Keratinocyte (primary cell): Measurements from ENCODE around the gene NPAS3. TPM values are rescaled to one million over a fixed set of nuclear protein-coding genes. Genes with fewer than 3 reads are reported as not detected.

ENCODE experiments used
- DNase-seq: peaks from one replicate; pipeline ENCODE4 v3.0.0-alpha.2; 2011; ENCODE audit warnings: low read depth, missing footprints, low spot score
- FAIRE-seq: peaks from 2 replicates; lab custom pipeline; 2011; peaks lifted over from hg19 to GRCh38; lab: Jason Lieb, UNC
- H2AFZ ChIP-seq: 2 replicates; pipeline ENCODE4 v1.6.0; 2012; ENCODE audit warnings: low read length, control low read depth, inconsistent platforms; ENCODE audit not compliant: control insufficient read depth
- H3K27ac ChIP-seq: 2 replicates; pipeline ENCODE4 v1.5.1; 2011; ENCODE audit warnings: low read length; ENCODE audit not compliant: control insufficient read depth, insufficient read depth
- H3K27me3 ChIP-seq: 3 replicates; pipeline ENCODE4 v1.6.0; 2011; ENCODE audit warnings: low read length; ENCODE audit not compliant: control insufficient read depth, insufficient read depth; ENCODE audit errors: extremely low read depth
- H3K36me3 ChIP-seq, 2 experiments: 2 replicates in 1 of 2; 3 replicates in 1 of 2; pipeline ENCODE4 v1.5.1; 2011; ENCODE audit warnings: low read length in 2 of 2, mild to moderate bottlenecking in 1 of 2; ENCODE audit not compliant: control insufficient read depth in 2 of 2, insufficient read depth in 2 of 2; ENCODE audit errors: extremely low read depth in 1 of 2
- H3K4me1 ChIP-seq: 3 replicates; pipeline ENCODE4 v1.5.1; 2011; ENCODE audit warnings: low read length; ENCODE audit not compliant: control insufficient read depth, insufficient read depth; ENCODE audit errors: extremely low read depth
- H3K4me2 ChIP-seq: 3 replicates; pipeline ENCODE4 v1.6.0; 2011; ENCODE audit warnings: low read depth, low read length; ENCODE audit not compliant: control insufficient read depth, insufficient read depth; ENCODE audit errors: extremely low read depth
- H3K4me3 ChIP-seq, 3 experiments: fragments of 200-600 bp in 1 of 3; sonication (generic) in 1 of 3; 2 replicates in 2 of 3; 3 replicates in 1 of 3; pipeline ENCODE4 v1.5.1; 2011 to 2016; ENCODE audit warnings: low read length in 3 of 3, mild to moderate bottlenecking in 3 of 3, control low read depth in 2 of 3, inconsistent platforms in 1 of 3, low read depth in 1 of 3, mixed read lengths in 1 of 3, mixed run types in 1 of 3, moderate library complexity in 1 of 3; ENCODE audit not compliant: control insufficient read depth in 2 of 3, insufficient read depth in 2 of 3; ENCODE audit errors: extremely low read depth in 1 of 3
- H3K79me2 ChIP-seq: 2 replicates; pipeline ENCODE4 v1.6.0; 2012; ENCODE audit warnings: low read length; ENCODE audit not compliant: control insufficient read depth, insufficient read depth
- H3K9ac ChIP-seq: 3 replicates; pipeline ENCODE4 v1.6.0; 2011; ENCODE audit warnings: low read length; ENCODE audit not compliant: control insufficient read depth, insufficient read depth; ENCODE audit errors: extremely low read depth
- H3K9me1 ChIP-seq: 3 replicates; pipeline ENCODE4 v1.6.0; 2011; ENCODE audit warnings: low read length; ENCODE audit not compliant: control insufficient read depth, insufficient read depth; ENCODE audit errors: extremely low read depth
- H3K9me3 ChIP-seq: 2 replicates; pipeline ENCODE4 v1.5.1; 2012; ENCODE audit warnings: low read depth, low read length; ENCODE audit not compliant: control insufficient read depth
- H4K20me1 ChIP-seq: 3 replicates; pipeline ENCODE4 v1.6.0; 2011; ENCODE audit warnings: low read length; ENCODE audit not compliant: control insufficient read depth, insufficient read depth; ENCODE audit errors: extremely low read depth
- CTCF ChIP-seq, 3 experiments: IDR thresholded peaks in 1 of 3; conservative IDR thresholded peaks in 1 of 3; optimal IDR thresholded peaks in 1 of 3; 2 replicates in 2 of 3; 3 replicates in 1 of 3; pipeline versions ENCODE3 to v1.5.1; 2011; ENCODE audit warnings: low read length in 3 of 3, mild to moderate bottlenecking in 3 of 3, moderate library complexity in 2 of 3, control low read depth in 1 of 3, inconsistent platforms in 1 of 3; ENCODE audit not compliant: insufficient read depth in 2 of 3; ENCODE audit errors: extremely low read depth in 1 of 3
- EZH2 ChIP-seq: IDR thresholded peaks from one replicate; pipeline ENCODE4 v1.6.1; 2012; ENCODE audit warnings: inconsistent platforms, mild to moderate bottlenecking, low read length, moderate library complexity
- dilution Hi-C: fragments of 300-500 bp; cut with MboI; formaldehyde crosslinking; loops from one replicate; pipeline ENCODE4 v1.7.0; 2020; ENCODE audit warnings: low sequenced_read_pairs; ENCODE audit not compliant: extremely low pct_ligation_motif_present
- polyA plus RNA-seq, 5 experiments: library from polyadenylated mRNA; depleted of rRNA in 3 of 5; stranded (reverse) in 3 of 5; stranded (forward) in 1 of 5; unstranded in 1 of 5; fragments of >200 nt; gene quantifications; 1 replicate in 1 of 5; 2 replicates in 3 of 5; 3 replicates in 1 of 5; pipeline versions ENCODE4 v1.2.1 to v1.2.3, GENCODE V29; 2011 to 2012; ENCODE audit warnings: missing spikeins in 2 of 5, low read depth in 1 of 5, low replicate concordance in 1 of 5

NPAS3 gene
- polyA plus RNA-seq, 1 donor (not counting 4 experiments of a cell fraction or from before 2014, with no cell fraction given), result 0.07 TPM

- no peak overlapping the region for H3K4me2 ChIP-seq
- H3K9ac ChIP-seq, result no peak overlapping the region
- DNase-seq (no peak), FAIRE-seq (no peak)
- H3K9me3 ChIP-seq, result no peaks in the 10 kb centered on the region
- peaks cover 3% of the 10 kb centered on the region for H3K27me3 ChIP-seq
- TF ChIP-seq EZH2, result no peak
- TF ChIP-seq CTCF (optimal IDR thresholded peaks at IDR 0.05 in 1 of 3, IDR thresholded peaks at IDR 0.05 in 1 of 3, conservative IDR thresholded peaks at IDR 0.05 in 1 of 3; ENCODE audit: extremely low read depth in 1 of 3, insufficient read depth in 2 of 3, low read length in 3 of 3), result no peak
- H3K9me1 ChIP-seq, result no peaks in the 10 kb centered on the region
- H2AFZ ChIP-seq, result no peak overlapping the region
- H3K27ac ChIP-seq, result no peak overlapping the region
- no peak overlapping the region for H3K4me3 ChIP-seq
- no peaks in the 10 kb centered on the region for H4K20me1 ChIP-seq
- no peaks in the 10 kb centered on the region for H3K4me1 ChIP-seq
- H3K36me3 ChIP-seq, result no peaks in the 10 kb centered on the region
- H3K79me2 ChIP-seq, result no peaks in the 10 kb centered on the region
- dilution Hi-C loops, result no loop called here
These were observed 131.8 kb downstream of the NPAS3 start for GRCh38 chr14:33070475-33070874.

DNA sequence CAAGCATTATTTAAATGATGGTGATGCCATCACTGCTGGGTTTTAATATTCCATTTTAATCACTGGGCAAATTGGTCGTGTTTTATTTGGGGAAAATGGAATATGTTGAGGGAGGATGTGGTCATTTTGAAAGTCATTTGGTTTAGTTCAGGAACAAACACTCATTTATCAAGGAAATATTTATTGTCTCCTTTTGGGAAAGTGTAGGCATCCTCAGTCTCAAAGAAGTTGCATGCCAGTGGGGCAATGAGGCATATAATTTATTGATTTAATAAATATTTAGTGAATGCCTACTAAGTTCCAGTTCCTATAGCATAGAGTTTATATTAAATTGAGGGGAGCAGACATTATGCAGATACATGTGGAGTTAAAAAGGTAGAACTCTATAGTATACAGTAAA is 134.3 kb downstream of the NPAS3 start:
- dilution Hi-C loops, result no loop called here

More for the DNA sequence above, 134.3 kb downstream of the NPAS3 start:
- H3K4me1 ChIP-seq, result no peaks in the 10 kb centered on the region
- H4K20me1 ChIP-seq, result no peaks in the 10 kb centered on the region
- no peak for TF ChIP-seq EZH2
- TF ChIP-seq CTCF (optimal IDR thresholded peaks at IDR 0.05 in 1 of 3, IDR thresholded peaks at IDR 0.05 in 1 of 3, conservative IDR thresholded peaks at IDR 0.05 in 1 of 3; ENCODE audit: extremely low read depth in 1 of 3, insufficient read depth in 2 of 3, low read length in 3 of 3), result no peak
- H3K36me3 ChIP-seq, result no peaks in the 10 kb centered on the region
- H2AFZ ChIP-seq, result no peak overlapping the region
- no peak overlapping the region for H3K4me2 ChIP-seq
- no peak for DNase-seq
- no peak overlapping the region for H3K4me3 ChIP-seq
- no peaks in the 10 kb centered on the region for H3K79me2 ChIP-seq
- H3K9ac ChIP-seq, result no peak overlapping the region
- H3K9me3 ChIP-seq, result no peaks in the 10 kb centered on the region
- no peak for FAIRE-seq
- H3K27me3 ChIP-seq, result peaks cover 3% of the 10 kb centered on the region
- H3K27ac ChIP-seq, result no peak overlapping the region
- H3K9me1 ChIP-seq, result no peaks in the 10 kb centered on the region
